ENCODE measurements around the gene SRSF4. TPM values are rescaled to one million over a fixed set of nuclear protein-coding genes. Genes with fewer than 3 reads are reported as not detected.

The SRSF4 gene
- total RNA-seq, 4 donors from 2014 or later = 75.3 to 117 (median 88.1) TPM

GRCh38 chr1:29179641-29180184 is 2.0 kb downstream of the SRSF4 start:
- no peak for TF ChIP-seq CTCF (IDR thresholded peaks at IDR 0.05)
- ATAC-seq (ENCODE audit: low FRiP score) = no peak
- no peak for DNase-seq (ENCODE audit: low spot score)

GRCh38 chr1:29177022-29177705 is 4.5 kb downstream of the SRSF4 start:
- DNase-seq (ENCODE audit: low spot score) (no peak), ATAC-seq (ENCODE audit: low FRiP score) (no peak)
- no peak for TF ChIP-seq CTCF (IDR thresholded peaks at IDR 0.05)

GRCh38 chr1:29176576-29176975 is 5.1 kb downstream of the SRSF4 start:
- ATAC-seq (ENCODE audit: low FRiP score) (no peak), DNase-seq (ENCODE audit: low spot score) (no peak)
- no peak for TF ChIP-seq CTCF (IDR thresholded peaks at IDR 0.05)

GRCh38 chr1:29172415-29172939 is 9.2 kb downstream of the SRSF4 start:
- ATAC-seq (ENCODE audit: low FRiP score) (no peak), DNase-seq (ENCODE audit: low spot score) (no peak)
- TF ChIP-seq CTCF (IDR thresholded peaks at IDR 0.05) = no peak

GRCh38 chr1:29171521-29171920 is 10.2 kb downstream of the SRSF4 start:
- TF ChIP-seq CTCF (IDR thresholded peaks at IDR 0.05) = no peak
- ATAC-seq (ENCODE audit: low FRiP score) (no peak), DNase-seq (ENCODE audit: low spot score) (no peak)

- DNase-seq (ENCODE audit: low spot score) (no peak), ATAC-seq (ENCODE audit: low FRiP score) (no peak)
- TF ChIP-seq CTCF (IDR thresholded peaks at IDR 0.05) = no peak
Observed at GRCh38 chr1:29171089-29171488, 10.6 kb downstream of the SRSF4 start.

GRCh38 chr1:29169976-29170375 is 11.7 kb downstream of the SRSF4 start:
- ATAC-seq (ENCODE audit: low FRiP score) (no peak), DNase-seq (ENCODE audit: low spot score) (no peak)
- TF ChIP-seq CTCF (IDR thresholded peaks at IDR 0.05) = no peak

All from omental fat pad (tissue), 4 donors.